GM19193 (cell line): ENCODE data around the gene IRF2BPL.

ENCODE experiments used
- POLR2A ChIP-seq: IDR thresholded peaks from 4 replicates; pipeline ENCODE4 v1.6.1; 2011; ENCODE audit not compliant: insufficient read depth, insufficient read length; ENCODE audit errors: extremely low read depth

IRF2BPL gene

GRCh38 chr14:77059276-77059915, 30.9 kb upstream of the IRF2BPL start:
- no peak for TF ChIP-seq POLR2A

DNA sequence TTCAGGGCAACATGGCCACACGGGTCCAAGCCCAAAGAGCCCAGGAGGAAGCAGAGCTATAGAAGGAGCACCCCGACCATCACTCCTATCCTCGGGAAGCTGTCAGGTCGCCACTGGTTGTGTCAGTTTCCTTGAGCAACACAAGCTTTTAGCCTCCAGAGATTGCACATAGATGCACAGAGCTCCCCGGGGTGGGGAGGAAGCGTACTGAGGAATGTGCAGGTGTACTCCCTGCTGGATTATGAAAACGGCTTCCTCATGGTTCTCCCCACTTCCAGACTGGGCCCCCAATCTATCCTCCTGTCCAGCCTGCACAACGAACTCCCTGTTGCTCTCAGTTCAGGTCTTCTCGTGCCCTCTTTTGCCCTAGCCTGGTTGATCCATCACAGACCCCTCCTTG, 30.3 kb upstream of the IRF2BPL start:
- no peak for TF ChIP-seq POLR2A

- TF ChIP-seq POLR2A, result no peak
Measured at GRCh38 chr14:77058117-77058516, 29.6 kb upstream of the IRF2BPL start.

GRCh38 chr14:77055981-77056380, 27.5 kb upstream of the IRF2BPL start:
- no peak for TF ChIP-seq POLR2A

DNA sequence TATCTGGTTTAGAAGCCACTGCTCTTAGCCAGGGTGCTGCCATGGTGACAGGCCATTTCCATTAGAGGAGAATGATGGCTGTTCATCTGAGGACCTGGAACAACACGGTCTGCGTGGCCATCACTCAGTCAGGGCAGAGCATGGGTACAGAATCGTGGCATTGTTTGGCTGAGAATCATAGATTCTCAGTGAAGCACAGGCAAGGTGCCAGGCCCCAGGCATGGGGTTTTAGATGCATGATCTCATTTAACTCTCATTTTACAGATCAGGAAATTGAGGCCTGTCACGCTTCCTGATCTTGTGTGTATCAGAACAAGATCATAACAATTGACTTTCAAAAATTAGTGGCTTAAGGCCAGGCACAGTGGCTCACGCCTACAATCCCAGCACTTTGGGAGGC, 26.8 kb upstream of the IRF2BPL start:
- no peak for TF ChIP-seq POLR2A

DNA sequence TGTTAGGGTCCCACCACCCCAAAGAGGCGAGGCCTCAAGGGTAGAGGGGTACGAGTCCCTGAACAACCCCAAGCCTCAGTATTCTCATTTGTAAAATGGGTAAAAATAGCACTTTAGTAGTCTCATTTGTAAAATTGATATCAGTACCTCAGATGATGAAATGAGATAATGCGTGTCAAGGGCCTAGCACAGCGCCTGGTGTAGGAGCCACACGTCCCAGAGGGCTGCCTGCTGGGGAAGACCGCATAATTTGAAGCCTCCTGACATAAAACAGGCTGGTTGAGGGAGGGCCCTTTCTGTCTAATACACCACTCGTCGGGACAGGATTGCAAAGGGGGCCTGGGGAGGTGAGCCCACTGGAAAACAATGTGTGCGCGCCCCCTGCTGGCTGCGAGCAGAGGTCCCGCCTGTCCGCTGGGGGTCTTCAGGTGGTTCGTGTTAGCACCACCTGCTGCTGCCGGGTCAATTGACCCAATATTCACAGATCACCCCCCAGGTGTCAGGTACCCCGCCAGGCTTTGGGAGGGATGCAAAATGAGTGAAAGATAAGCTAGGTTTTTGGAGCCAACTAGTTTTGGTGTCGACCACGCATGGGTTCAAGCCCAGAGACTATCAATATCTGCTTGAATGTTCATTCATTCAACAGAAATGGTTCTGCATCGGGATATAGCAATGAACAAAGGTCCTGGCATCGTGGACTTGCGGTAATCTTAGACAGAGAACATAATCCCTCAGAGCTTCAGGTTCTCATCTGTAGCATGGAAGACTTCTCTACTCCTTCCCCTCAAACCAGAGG, 24.7 kb upstream of the IRF2BPL start:
- TF ChIP-seq POLR2A, result no peak

GRCh38 chr14:77052281-77053044, 24.0 kb upstream of the IRF2BPL start:
- TF ChIP-seq POLR2A, result no peak

- TF ChIP-seq POLR2A, result no peak
Measured at GRCh38 chr14:77051116-77051515, 22.6 kb upstream of the IRF2BPL start.

DNA sequence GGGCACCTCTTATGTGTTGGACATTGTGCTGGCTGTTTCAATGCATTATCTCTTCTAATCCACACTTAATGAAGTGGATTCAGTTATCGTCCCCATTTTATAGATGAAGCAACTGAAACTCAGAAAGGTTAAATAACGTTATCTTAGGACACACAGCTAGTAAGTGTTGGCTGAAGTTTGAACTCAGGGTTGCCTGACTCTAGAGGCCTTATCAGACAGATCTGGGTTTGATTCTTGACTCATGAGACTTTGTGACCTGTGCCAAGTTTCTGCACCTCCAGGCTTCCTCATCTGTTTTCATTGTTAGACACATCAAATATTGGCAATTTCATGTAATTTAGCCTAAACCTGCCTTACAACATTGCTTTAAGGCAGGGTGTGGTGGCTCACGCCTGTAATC, 18.2 kb upstream of the IRF2BPL start:
- TF ChIP-seq POLR2A, result no peak

DNA sequence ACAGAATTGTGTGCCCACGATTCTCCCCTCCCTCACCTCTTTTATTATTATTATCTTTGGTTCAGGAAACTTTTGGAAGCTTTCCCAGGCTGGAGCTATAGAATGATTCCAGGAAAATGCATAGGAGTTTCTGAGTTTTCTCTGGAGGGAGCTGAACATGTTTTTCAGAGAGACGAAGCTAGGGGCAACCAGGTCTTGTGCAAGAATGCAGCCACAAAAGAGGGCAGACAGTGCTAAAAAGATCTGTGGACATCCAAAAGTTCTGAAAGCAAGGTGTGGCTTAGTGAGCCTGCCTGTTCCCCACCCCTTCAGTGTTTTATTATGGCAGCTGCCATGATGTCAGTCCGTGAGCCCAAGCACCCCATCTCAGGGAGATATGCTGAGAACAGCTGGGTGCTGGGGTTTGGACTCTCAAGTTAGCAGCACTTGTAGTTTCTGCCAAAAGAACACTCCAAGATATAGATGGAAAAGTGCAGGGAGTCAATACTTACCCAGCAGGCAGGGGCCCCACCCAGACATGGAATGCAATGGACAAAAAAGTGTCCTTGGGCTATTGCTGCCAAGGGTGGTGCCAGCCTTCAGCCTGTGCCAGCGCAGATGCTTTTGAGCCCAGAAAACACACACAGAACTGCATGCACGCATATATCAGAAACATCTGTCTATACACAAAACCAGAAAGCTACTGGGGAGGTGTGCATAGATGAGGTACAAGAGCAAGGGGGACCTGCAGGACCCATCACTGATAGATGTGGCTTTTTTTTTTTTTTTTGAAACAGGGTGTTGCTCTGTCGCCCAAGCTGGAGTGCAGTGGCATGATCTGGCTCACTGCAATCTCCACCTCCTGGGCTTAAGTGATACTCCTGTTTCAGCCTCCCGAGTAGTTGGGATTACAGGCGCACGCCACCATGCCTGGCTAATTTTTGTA, 17.0 kb upstream of the IRF2BPL start:
- no peak for TF ChIP-seq POLR2A

GRCh38 chr14:77044783-77045237, 16.3 kb upstream of the IRF2BPL start:
- TF ChIP-seq POLR2A, result no peak

DNA sequence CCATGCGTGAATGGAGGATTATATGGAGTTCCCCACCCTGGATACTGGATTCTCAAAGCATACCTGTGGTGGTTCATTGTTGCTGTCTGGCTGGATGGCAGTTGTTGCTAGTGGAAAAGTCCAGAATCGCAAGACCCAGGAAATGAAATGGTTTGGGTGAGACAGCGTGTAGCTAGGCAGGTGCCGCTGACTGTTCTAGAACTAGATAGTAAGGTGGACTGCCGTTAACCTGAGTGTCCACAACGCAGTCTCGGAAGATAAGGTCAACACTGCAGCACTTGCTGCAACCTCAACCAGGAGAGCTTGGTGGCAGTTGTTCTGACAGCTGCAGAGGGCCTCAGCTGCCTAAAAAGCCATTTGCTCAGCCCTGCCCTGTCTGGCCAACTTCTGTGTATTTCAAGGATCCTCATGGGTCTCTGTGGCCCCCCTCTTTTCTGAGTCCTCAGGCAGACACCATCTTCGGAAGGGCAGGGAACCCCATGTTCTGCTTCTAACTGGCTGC, 15.5 kb upstream of the IRF2BPL start:
- no peak for TF ChIP-seq POLR2A

DNA sequence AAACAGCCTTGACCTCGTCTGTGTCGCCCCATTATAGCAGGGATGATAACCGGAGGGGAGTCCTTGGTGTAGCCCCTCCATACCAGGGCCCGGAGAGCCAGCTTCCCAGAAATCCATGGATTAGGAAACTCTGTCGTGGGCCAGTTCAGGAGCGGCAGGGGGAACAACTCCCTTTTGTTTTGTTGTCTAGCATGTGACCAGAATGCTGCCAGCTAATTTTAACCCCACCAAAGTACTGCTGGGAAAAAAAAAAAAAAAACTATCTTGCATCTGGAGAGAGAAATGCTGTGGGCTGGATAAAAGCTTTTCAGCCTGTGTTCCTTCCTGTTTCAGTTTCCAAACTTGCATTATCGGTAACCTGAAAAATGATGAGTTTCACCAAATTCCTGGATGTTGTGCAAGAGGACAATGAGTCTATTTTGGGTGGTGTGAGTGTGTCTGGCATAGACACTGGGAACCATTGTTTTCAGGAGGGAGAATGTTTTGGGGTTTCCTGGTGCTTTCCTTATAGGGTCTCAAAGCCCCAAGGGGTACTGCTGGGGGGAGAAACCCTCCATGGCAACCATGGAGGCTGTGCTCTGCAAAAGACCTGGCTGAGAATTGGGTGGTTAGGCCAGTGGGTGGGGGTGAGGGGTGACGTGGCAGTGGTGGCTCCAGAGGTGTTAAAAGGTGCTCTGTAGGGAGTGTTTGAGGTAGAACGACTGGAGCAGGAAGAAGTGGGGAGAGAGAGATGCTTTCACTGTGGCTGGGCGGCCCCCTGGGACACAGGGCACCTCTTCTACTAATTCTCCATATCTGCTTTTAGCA, 14.9 kb upstream of the IRF2BPL start:
- no peak for TF ChIP-seq POLR2A
